K562 (cell line): Measurements from ENCODE around the gene PREB. TPM values are rescaled to one million over a fixed set of nuclear protein-coding genes. Genes with fewer than 3 reads are reported as not detected.

Experiments used
- BHLHE40 ChIP-seq: IDR thresholded peaks from 2 replicates; pipeline ENCODE4 v1.6.1; 2011; ENCODE audit warnings: low read length, improper control_type of control experiment
- BRD9 ChIP-seq: fragments of 450-650 bp; IDR thresholded peaks from 2 replicates; pipeline ENCODE4 v1.6.1; 2018; ENCODE audit warnings: low read depth; ENCODE audit not compliant: partially characterized antibody
- CXXC5 ChIP-seq: fragments of 250-450 bp; sonication (Bioruptor Pico); IDR thresholded peaks from 2 replicates; pipeline ENCODE4 v1.8.0; 2022; ENCODE audit warnings: inconsistent platforms, mild to moderate bottlenecking, moderate library complexity
- E2F1 ChIP-seq: sonication (generic); formaldehyde crosslinking; IDR thresholded peaks from 2 replicates; pipeline ENCODE4 v1.8.1; 2023; ENCODE audit warnings: mild to moderate bottlenecking, missing genetic modification reagents, moderate library complexity
- ETV5 ChIP-seq: sonication (generic); formaldehyde crosslinking; IDR thresholded peaks from 2 replicates; pipeline ENCODE4 v1.4.0; 2020; ENCODE audit warnings: low read depth, mild to moderate bottlenecking, missing genetic modification reagents
- GATAD2B ChIP-seq: fragments of 450-650 bp; IDR thresholded peaks from 2 replicates; pipeline ENCODE4 v1.6.1; 2017; ENCODE audit warnings: mild to moderate bottlenecking, borderline replicate concordance
- HSF4 ChIP-seq: fragments of 250-450 bp; sonication (Bioruptor Pico); IDR thresholded peaks from 2 replicates; pipeline ENCODE4 v2.1.2; 2022; ENCODE audit warnings: mild to moderate bottlenecking, moderate library complexity, borderline replicate concordance
- KDM2B ChIP-seq: fragments of 250-450 bp; sonication (Bioruptor Pico); IDR thresholded peaks from 2 replicates; pipeline ENCODE4 v1.8.0; 2021; ENCODE audit warnings: mild to moderate bottlenecking, moderate library complexity
- L3MBTL2 ChIP-seq: fragments of 450-650 bp; IDR thresholded peaks from 2 replicates; pipeline ENCODE4 v1.6.1; 2016; ENCODE audit warnings: mild to moderate bottlenecking, moderate library complexity
- MBD1 ChIP-seq: fragments of 250-450 bp; sonication (Bioruptor Pico); IDR thresholded peaks from 2 replicates; pipeline ENCODE4 v1.8.0; 2022; ENCODE audit warnings: inconsistent platforms
- PCBP1 ChIP-seq: fragments of 200-400 bp; formaldehyde crosslinking; IDR thresholded peaks from 2 replicates; pipeline ENCODE4 v1.6.1; 2018; ENCODE audit warnings: mild to moderate bottlenecking, low read depth, low read length; ENCODE audit not compliant: poor library complexity, severe bottlenecking
- POLR2AphosphoS5 ChIP-seq: IDR thresholded peaks from 2 replicates; pipeline ENCODE4 v1.6.1; 2011; ENCODE audit warnings: mild to moderate bottlenecking, low read depth, low read length, moderate library complexity; ENCODE audit not compliant: control insufficient read depth, insufficient read depth
- POU5F1 ChIP-seq: fragments of 150-350 bp; IDR thresholded peaks from 2 replicates; pipeline ENCODE4 v1.6.1; 2014; ENCODE audit warnings: borderline replicate concordance, low read length, low read depth, mild to moderate bottlenecking; ENCODE audit not compliant: partially characterized antibody
- RBFOX2 ChIP-seq: fragments of 200-400 bp; formaldehyde crosslinking; IDR thresholded peaks from 2 replicates; pipeline ENCODE4 v1.6.1; 2017; ENCODE audit warnings: low read depth, mild to moderate bottlenecking, low read length, moderate library complexity
- RNF2 ChIP-seq: sonication (generic); IDR thresholded peaks from 2 replicates; pipeline ENCODE4 v1.6.1; 2016
- SOX6 ChIP-seq: fragments of 450-650 bp; IDR thresholded peaks from 2 replicates; pipeline ENCODE4 v1.6.1; 2014; ENCODE audit warnings: mild to moderate bottlenecking
- ZBTB11 ChIP-seq, 3 experiments: fragments of 200-800 bp in 1 of 3; fragments of 250-450 bp in 1 of 3; fragments of 450-650 bp in 1 of 3; sonication (Bioruptor Pico) in 1 of 3; sonication (Bioruptor generic) in 1 of 3; formaldehyde crosslinking in 1 of 3; IDR thresholded peaks; 2 replicates each; pipeline versions ENCODE4 v1.6.1 to v1.8.0; 2016 to 2022; ENCODE audit warnings: mild to moderate bottlenecking in 2 of 3, missing genetic modification characterization in 2 of 3, missing compliant biosample characterization in 1 of 3, moderate library complexity in 1 of 3
- ZKSCAN1 ChIP-seq: fragments of 150-350 bp; IDR thresholded peaks from 2 replicates; pipeline ENCODE4 v1.6.1; 2016; ENCODE audit warnings: low read depth, low read length
- ZNF175 ChIP-seq: fragments of 200-800 bp; sonication (Bioruptor generic); IDR thresholded peaks from 2 replicates; pipeline ENCODE4 v1.6.1; 2016; ENCODE audit warnings: low read depth, mild to moderate bottlenecking, missing genetic modification characterization, missing compliant biosample characterization
- polyA plus RNA-seq, 8 experiments: library from polyadenylated mRNA; depleted of rRNA in 4 of 8; stranded (reverse) in 5 of 8; unstranded in 3 of 8; fragments of >200 nt; fragmentation: Nextera tagmentation in 2 of 8; fragmentation: Illumina TruSeq in 1 of 8; extraction: Ambion mirVana in 2 of 8; extraction: Trizol in 1 of 8; gene quantifications; 2 replicates each; pipeline versions ENCODE4 v1.2.1 to v1.2.3, GENCODE V29; 2011 to 2014; ENCODE audit warnings: inconsistent platforms in 1 of 8, missing spikeins in 1 of 8
- total RNA-seq, 7 experiments: library from RNA; depleted of rRNA in 6 of 7; stranded (reverse); fragments of >200 nt in 6 of 7; fragmentation: Illumina TruSeq in 2 of 7; extraction: Trizol in 2 of 7; gene quantifications; 2 replicates each; pipeline versions ENCODE4 v1.2.1 to v1.2.3, GENCODE V29; 2011 to 2021; ENCODE audit warnings: low replicate concordance in 1 of 7

Gene PREB
- total and polyA plus RNA-seq, 9 of the 15 experiments (the other 6 are each of a cell fraction or from before 2014, with no cell fraction given) = 35.1 to 84.2 (median 67.2) TPM

- TF ChIP-seq ZNF175 (CRISPR knock-in tag) (peak; percentile 69; the same call in 1 of the 2 replicates), ETV5 (CRISPR knock-in tag) (peak; percentile 23), BHLHE40 (peak; percentile 97), E2F1 (CRISPR knock-in tag) (peak; percentile 55; the same call in 1 of the 2 replicates), GATAD2B (peak; percentile 92; the same call in 1 of the 2 replicates), BRD9 (peak; percentile 56), POLR2AphosphoS5 (peak; percentile 41; the same call in 1 of the 2 replicates), CXXC5 (CRISPR knock-in tag) (peak; percentile 95), L3MBTL2 (peak; percentile 93), HSF4 (CRISPR knock-in tag) (no peak), POU5F1 (no peak), ZBTB11 (CRISPR knock-in tag; IDR thresholded peaks at IDR 0.05) (0 out of 6 replicates have a peak, but pooled peaks of 1 of the 3 experiments have one; percentile 39), SOX6 (0 out of 2 replicates have a peak, but pooled peaks have one; percentile 49), PCBP1 (peak; percentile 23), KDM2B (CRISPR knock-in tag) (0 out of 2 replicates have a peak, but pooled peaks have one; percentile 6), RNF2 (0 out of 2 replicates have a peak, but pooled peaks have one; percentile 48), ZKSCAN1 (0 out of 2 replicates have a peak, but pooled peaks have one; percentile 51), MBD1 (CRISPR knock-in tag) (0 out of 2 replicates have a peak, but pooled peaks have one; percentile 54), RBFOX2 (peak; percentile 84)
Observed at GRCh38 chr2:27086090-27086723, 48.2 kb downstream of the PREB start (continued).
